Loucy (cell line): ENCODE data around the gene ABCF3.

Experiments used
- H2AFZ ChIP-seq: fragments of 200-600 bp; sonication (generic); 2 replicates; pipeline ENCODE4 v1.6.0; 2016; ENCODE audit warnings: antibody characterized with exemption, mild to moderate bottlenecking, low read length, moderate library complexity
- H3F3A ChIP-seq: fragments of 200-600 bp; 2 replicates; pipeline ENCODE4 v1.6.0; 2016; ENCODE audit warnings: antibody characterized with exemption, low read depth, mild to moderate bottlenecking
- H3K27me3 ChIP-seq: fragments of 200-600 bp; sonication (generic); 2 replicates; pipeline ENCODE4 v1.6.1; 2014; ENCODE audit warnings: low read length, mild to moderate bottlenecking; ENCODE audit not compliant: insufficient read depth, poor library complexity, severe bottlenecking
- H3K36me3 ChIP-seq: fragments of 200-600 bp; sonication (generic); 2 replicates; pipeline ENCODE4 v1.6.1; 2016; ENCODE audit warnings: low read length; ENCODE audit not compliant: insufficient read depth
- H3K4me1 ChIP-seq: fragments of 200-600 bp; sonication (generic); 2 replicates; pipeline ENCODE4 v1.5.1; 2014; ENCODE audit warnings: low read length, mild to moderate bottlenecking; ENCODE audit not compliant: insufficient read depth, poor library complexity, severe bottlenecking
- H3K4me2 ChIP-seq: fragments of 200-600 bp; sonication (generic); 2 replicates; pipeline ENCODE4 v1.6.0; 2014; ENCODE audit warnings: antibody characterized with exemption, low read length, low read depth, mild to moderate bottlenecking; ENCODE audit not compliant: poor library complexity, severe bottlenecking
- H3K4me3 ChIP-seq: fragments of 200-600 bp; sonication (generic); 2 replicates; pipeline ENCODE4 v1.5.1; 2014; ENCODE audit warnings: low read length, mild to moderate bottlenecking, mixed read lengths; ENCODE audit not compliant: poor library complexity, severe bottlenecking
- H3K79me2 ChIP-seq: fragments of 200-600 bp; sonication (generic); 2 replicates; pipeline ENCODE4 v1.6.1; 2014; ENCODE audit warnings: low read length; ENCODE audit not compliant: insufficient read depth
- H3K9ac ChIP-seq: fragments of 200-600 bp; sonication (generic); 2 replicates; pipeline ENCODE4 v1.6.0; 2014; ENCODE audit warnings: mild to moderate bottlenecking, low read depth, low read length, moderate library complexity; ENCODE audit not compliant: poor library complexity, severe bottlenecking
- H3K9me2 ChIP-seq: fragments of 200-600 bp; sonication (generic); replicated peaks from 2 replicates; pipeline ENCODE4 v1.6.1; 2016; ENCODE audit warnings: low read depth, low read length, mixed read lengths
- H3K9me3 ChIP-seq: fragments of 200-600 bp; sonication (generic); 2 replicates; pipeline ENCODE4 v1.6.1; 2014; ENCODE audit warnings: mild to moderate bottlenecking, antibody characterized with exemption, low read length, low read depth; ENCODE audit not compliant: insufficient read depth
- H4K20me1 ChIP-seq: fragments of 200-600 bp; sonication (generic); 2 replicates; pipeline ENCODE4 v1.6.0; 2014; ENCODE audit warnings: antibody characterized with exemption, low read length, mild to moderate bottlenecking; ENCODE audit not compliant: insufficient read depth, poor library complexity, severe bottlenecking
- CTCF ChIP-seq: fragments of 200-600 bp; sonication (generic); conservative IDR thresholded peaks from 2 replicates; pipeline ENCODE4 v1.5.1; 2014; ENCODE audit warnings: mild to moderate bottlenecking, antibody characterized with exemption, low read length
- EZH2phosphoT487 ChIP-seq: fragments of 200-600 bp; IDR thresholded peaks from 2 replicates; pipeline ENCODE4 v1.6.1; 2018; ENCODE audit warnings: antibody characterized with exemption, mild to moderate bottlenecking, moderate library complexity, borderline replicate concordance

Gene ABCF3

GRCh38 chr3:184236033-184236410, 50.0 kb downstream of the ABCF3 start:
- Histone ChIP-seq H3F3A (no peaks in the 10 kb centered on the region), H3K4me1 (no peaks in the 10 kb centered on the region), H3K4me2 (no peak overlapping the region)

GRCh38 chr3:184236636-184237035, 50.6 kb downstream of the ABCF3 start:
- Histone ChIP-seq H3K4me1 (no peaks in the 10 kb centered on the region), H4K20me1 (no peaks in the 10 kb centered on the region), H3K27me3 (no peaks in the 10 kb centered on the region), H3K4me3 (no peak overlapping the region), H3F3A (no peaks in the 10 kb centered on the region), H3K9me3 (no peaks in the 10 kb centered on the region), H3K36me3 (no peaks in the 10 kb centered on the region), H3K9ac (no peak overlapping the region), H3K9me2 (no peaks in the 10 kb centered on the region), H2AFZ (no peak overlapping the region), H3K4me2 (no peak overlapping the region), H3K79me2 (no peaks in the 10 kb centered on the region)
- no peak for TF ChIP-seq CTCF
- TF ChIP-seq EZH2phosphoT487, result no peak

More at GRCh38 chr3:184236033-184236410, 50.0 kb downstream of the ABCF3 start:
- Histone ChIP-seq H3K9me2 (no peaks in the 10 kb centered on the region), H3K9me3 (no peaks in the 10 kb centered on the region), H3K9ac (no peak overlapping the region), H4K20me1 (no peaks in the 10 kb centered on the region), H2AFZ (no peak overlapping the region), H3K79me2 (no peaks in the 10 kb centered on the region), H3K4me3 (no peak overlapping the region), H3K27me3 (no peaks in the 10 kb centered on the region), H3K36me3 (no peaks in the 10 kb centered on the region)
- TF ChIP-seq CTCF, result no peak
- no peak for TF ChIP-seq EZH2phosphoT487

GRCh38 chr3:184237211-184237610, 51.2 kb downstream of the ABCF3 start:
- Histone ChIP-seq H4K20me1 (no peaks in the 10 kb centered on the region), H3K4me2 (no peak overlapping the region), H3K4me1 (no peaks in the 10 kb centered on the region), H3K79me2 (no peaks in the 10 kb centered on the region), H3K36me3 (peaks cover 2% of the 10 kb centered on the region; the same call in 1 of the 2 replicates), H2AFZ (no peak overlapping the region), H3F3A (no peaks in the 10 kb centered on the region), H3K9ac (no peak overlapping the region), H3K9me3 (no peaks in the 10 kb centered on the region), H3K27me3 (no peaks in the 10 kb centered on the region), H3K9me2 (no peaks in the 10 kb centered on the region), H3K4me3 (no peak overlapping the region)
- no peak for TF ChIP-seq CTCF
- no peak for TF ChIP-seq EZH2phosphoT487
